Measurements from ENCODE around the gene SUPT3H.
"Not testable (repeated sequence)": the region's sequence is repeated elsewhere in the genome, so short reads cannot be mapped to it uniquely, and the experiment has no call there.

Gene SUPT3H

DNA sequence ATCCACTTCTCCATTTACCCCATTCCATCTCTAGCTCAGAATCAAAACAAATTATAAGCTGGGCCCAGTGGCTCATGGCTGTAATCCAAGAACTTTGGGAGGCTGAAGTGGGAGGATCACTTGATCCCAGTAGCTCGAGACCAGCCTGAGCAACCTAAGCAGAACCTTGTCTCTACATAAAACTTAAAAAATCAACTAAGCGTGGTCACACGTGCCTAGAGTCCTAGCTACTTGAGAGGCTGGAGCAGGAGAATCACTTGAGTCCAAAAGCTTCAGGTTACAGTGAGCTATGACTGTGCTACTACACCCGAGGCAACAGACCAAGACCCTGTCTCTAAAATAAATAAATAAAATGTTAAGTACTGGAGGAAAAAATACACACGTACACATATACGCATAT lies 124.3 kb downstream of the SUPT3H start:
- DNase-seq = no peak

DNA sequence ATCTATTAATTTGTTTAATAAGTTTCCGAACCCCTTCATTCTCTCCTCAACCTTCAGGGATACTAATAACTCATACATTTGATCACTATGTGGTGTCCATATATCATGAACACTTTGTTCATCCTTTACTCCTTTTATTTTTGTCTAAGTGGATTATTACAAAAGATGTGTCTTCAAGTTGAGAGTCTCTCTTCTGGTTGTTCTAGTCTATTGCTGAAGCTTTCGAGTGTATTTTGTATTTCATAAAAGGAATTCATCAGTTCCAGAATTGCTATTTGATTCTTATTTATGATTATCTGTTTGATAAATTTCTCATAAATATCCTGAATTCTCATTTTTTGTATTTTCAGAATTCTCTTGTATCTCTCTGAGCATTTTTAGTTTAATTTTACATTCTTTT lies 146.1 kb downstream of the SUPT3H start:
- no peak for DNase-seq

DNA sequence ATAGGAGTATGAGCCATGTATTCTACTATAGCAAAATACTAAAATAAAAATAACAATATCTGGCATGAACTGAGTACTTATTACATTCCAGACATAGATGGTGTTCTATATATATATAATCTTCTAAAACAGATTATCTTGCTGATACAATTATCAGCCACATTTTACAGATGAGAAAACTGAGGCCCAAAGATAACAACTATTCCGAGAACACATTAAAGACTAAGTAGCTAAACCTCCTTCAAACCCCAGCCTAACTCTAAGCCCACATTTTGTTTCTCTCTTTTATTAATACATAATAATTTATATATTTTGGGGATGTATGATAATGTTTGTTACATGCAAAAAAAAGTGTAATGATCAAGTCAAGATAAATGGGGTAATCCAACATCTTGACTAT lies 148.3 kb downstream of the SUPT3H start:
- DNase-seq = no peak

DNA sequence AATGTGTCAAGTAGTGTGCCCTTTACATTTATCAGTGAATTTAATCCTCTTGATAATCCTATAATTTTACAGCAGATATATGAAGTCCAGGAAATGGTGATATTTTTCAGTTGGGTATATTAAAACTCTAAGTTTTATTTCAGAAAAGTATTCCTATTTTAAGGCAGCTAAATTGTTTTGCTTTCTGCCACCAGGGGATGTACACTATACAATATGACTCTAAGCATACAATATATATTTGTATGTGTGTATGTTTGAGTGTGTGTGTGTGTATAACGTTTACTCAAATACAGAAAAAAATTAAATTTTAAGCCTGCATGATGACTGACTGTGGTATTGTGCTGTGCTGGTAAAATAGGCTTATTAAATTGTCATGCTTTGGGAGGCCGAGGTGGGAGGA lies 151.7 kb downstream of the SUPT3H start:
- DNase-seq = no peak

DNA sequence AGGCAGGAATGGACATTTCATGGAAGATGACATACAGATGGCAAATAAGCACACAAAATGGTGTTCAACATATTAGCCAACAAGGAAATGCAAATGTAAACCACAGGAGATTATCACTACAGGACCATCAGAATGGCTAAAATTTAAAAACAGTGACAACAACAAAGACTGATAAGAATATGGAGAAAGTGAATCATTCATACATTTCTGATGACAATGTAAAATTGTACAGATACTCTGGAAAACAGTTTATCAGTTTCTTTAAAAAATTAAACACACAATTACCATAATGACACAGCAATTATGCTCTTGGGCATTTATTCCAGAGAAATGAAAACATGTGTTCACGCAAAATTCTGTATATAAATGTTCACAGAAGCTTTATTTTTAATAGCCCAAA lies 155.4 kb downstream of the SUPT3H start:
- DNase-seq = no peak

DNA sequence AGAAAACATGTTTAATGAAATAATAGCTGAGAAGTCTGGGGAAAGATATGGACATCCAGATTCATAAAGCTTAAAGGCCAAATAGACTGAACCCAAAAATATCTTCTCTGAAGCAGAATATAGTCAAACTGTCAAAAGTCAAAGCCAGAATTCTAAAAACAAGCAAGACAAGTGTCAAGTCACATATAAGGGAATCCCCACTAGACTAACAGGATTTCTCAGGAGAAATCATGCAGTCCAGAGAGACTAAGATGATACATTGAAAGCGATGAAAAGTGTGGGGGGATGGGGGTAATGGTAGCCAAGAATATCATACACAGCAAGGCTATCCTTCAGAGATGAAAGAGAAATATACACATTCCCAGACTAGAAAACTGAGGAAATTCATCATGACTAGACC lies 162.0 kb downstream of the SUPT3H start:
- no peak for DNase-seq

DNA sequence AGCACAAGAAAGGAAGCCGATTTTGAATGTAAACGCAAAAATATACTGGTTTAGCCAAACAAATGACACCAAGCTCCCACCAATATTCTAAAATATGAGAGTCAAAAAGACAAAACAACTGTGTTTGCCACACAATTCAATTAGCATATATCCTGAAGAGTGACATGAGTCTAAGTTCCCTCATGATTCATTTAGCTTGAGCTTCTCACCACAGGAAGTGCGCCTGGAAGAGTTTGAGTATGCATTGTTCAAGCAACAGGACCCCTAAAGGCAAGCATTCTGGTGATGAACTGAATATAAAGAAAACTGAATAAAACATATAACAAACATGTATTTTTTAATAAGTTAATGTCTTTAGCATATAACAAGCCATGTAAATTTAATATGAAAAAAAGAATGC lies 164.8 kb downstream of the SUPT3H start:
- no peak for DNase-seq

DNA sequence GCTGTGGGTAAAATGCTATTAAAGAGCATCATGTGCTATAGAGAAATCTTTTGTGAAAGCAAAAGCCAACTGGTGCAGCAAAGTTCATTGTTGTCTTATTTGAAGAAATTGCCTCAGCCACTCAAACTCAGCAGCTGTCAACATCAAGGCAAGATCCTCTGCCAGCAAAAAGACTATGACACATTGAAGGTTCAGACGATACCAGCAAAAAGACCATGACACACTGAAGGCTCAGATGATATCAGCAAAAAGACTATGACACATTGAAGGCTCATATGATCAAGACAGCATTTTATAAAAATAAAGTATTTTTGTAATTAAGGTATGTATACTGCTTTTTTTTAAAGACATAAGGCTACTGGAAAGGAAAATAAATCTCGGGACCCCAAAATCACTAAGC lies 168.0 kb downstream of the SUPT3H start:
- DNase-seq = no peak

DNA sequence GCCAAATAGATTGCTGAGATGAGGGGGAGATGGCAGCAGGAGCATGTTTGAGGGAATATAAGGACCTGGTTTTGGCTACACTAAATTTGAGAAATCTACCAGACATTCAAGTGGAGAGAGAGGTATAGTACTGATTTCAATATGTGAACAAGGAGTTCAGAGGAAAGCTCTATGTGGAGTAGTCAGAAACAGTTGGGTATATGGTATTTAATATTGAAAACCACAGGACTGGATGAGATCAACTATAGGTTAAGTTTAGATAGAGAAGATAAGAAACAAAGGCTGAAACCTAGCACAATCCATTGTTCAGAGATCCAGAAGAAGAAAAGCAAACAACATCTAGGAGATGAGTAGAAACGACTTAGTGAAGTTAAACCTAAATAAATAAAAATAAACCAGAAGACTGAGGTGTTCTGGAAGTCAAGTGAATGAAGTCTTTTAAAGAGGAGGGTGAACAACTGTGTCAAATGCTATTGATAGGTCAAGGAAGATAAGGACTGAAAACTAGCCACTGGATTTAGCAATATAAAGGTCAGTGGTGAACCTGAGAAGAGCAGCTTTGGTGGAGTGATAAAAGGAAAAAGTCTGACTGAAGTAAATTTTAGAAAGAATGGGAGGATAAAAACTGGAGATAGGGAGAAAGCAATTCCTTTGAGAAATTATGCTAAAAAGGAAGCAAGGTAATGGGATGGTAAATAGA lies 170.8 kb downstream of the SUPT3H start:
- no peak for DNase-seq

DNA sequence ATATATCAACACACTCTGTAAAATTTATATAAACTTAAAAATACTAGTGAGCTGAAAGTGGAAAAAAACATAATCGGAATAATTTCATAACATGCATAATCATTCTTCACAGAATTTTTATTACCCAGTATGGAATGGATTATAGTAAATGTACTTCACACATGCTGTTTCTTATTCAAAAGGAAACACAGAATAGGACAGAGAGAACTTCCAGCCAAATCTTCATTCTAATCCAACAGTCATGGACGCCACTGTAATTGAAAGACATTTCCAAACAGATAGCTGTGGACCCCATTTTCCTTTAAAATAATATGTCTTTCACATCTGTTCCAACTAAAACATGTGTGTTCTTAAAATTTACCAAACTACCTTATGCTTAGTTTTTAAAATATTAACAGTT lies 176.2 kb downstream of the SUPT3H start:
- DNase-seq = no peak

DNA sequence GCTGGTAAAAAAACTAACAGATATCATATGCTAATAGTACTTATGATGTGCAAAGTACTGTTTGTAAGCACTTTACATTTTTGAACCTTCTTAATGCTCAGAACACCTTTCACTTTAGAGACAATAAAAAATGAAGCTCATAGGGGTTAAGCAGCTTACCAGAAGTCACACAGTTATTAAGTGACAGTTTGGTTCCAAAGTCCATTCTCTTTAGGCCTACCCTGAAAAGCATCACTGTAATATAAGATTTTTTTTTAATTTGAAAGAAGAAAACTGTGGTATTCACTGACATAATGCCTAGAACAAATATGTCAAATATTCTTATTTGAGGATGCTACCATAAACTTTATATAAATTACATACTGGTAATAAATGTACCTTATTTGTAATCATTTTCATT lies 177.2 kb downstream of the SUPT3H start:
- no peak for DNase-seq

DNA sequence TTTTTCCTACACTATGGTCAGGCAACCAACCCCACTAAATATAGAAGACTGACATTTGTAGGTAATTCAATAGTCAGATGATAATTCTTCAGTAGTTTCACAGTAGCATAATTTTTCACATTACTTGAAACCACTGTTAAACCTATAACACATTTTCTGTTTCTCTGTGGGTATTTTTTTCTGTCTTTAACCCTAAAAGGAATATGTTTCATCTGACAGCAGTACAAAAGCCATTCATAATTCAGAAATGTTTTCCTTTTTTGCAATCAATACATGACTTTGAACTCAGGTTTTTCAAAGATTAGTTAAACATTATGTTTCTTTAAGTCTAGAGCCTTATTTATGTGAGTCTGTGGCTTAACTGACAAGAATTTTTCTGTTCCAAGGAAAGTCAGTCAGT lies 178.2 kb downstream of the SUPT3H start:
- DNase-seq = no peak

DNA sequence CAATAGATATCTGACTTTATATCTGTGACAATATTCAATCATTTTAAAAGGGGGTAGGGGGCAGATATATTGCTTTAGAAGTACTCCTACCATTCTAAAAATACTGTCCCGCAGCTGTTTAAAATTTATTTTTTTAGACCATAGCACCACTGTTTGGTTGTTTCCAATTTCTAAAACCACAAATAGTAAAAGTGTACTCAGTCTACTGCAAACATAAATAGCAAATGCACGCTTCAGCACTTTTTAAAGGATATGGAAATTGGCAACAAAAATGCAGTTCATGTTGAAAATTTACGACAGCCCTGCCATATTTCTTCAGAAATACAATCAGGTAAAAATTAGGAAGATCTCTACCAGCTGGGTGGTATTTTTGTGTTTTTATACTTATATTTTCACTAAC lies 181.6 kb downstream of the SUPT3H start:
- no peak for DNase-seq

DNA sequence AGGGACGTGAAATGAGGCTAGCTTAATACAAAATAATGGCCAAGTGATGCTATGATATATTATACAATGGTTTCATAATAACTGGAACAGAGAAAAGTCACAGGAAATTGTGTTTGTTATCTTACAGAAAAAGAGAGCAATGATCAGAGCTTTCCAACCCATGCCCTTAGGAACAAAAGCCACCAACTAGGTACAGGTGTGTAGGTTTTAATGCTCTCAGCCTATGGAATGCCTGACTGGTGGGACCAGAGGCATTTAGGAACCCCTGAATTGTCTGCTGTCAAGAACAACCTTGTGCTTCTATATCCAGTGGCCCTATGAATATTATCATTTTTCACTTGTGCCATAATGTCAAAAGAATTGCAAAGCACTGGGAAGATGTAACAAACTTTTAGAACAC lies 182.6 kb downstream of the SUPT3H start:
- no peak for DNase-seq

DNA sequence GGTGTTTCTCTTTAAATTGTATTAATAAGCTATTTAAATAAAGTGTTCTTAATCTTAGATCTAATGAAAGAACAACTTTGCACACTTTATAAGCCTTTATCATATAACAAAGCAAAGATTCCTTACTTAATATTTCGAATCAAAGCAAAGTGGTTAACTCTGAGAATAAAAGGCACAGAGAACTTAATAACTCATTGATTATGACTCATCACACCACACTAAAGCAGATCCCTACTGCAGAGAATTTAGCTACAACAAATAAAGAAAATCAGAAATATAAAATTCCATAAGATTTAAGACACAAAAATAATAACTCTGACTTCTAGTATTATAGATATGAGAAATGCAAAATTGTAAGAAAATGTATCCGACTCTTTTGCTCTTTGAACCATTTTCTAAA lies 185.2 kb downstream of the SUPT3H start:
- no peak for DNase-seq

DNA sequence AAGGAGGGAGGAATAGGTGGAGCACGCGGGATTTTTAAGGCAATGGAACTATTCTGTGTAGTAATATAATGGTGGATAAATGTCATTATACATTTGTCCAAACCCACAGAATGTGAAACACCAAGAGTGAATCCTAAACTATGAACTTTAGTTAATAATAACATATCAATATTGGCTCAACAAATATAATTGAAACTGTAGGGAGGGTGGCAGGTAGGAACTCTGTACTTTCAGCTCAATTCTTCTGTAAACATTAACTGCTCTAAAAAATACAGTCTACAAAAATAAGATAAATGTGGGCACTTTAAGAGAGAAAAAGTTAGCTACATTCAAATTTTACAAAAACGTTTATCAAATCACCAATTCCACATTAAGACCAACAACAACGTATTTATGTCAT lies 186.3 kb downstream of the SUPT3H start:
- DNase-seq = no peak

DNA sequence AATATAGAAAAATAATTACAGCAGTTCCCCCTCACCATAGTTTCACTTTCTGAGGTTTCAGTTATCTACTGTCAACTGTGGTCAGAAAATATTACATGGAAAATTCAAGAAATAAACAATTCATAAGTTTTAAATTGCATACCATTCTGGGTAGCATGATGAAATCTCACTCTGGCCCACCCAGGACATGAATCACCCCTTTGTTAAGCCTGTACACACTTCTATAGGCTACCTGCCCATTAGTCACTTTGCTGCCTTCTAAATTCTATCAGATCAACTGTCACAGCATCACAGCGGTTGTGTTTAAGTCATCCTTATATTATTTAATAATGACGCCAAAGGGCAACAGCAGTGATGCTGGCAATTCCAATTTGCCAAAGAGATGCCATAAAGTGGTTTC lies 189.9 kb downstream of the SUPT3H start:
- no peak for DNase-seq

DNA sequence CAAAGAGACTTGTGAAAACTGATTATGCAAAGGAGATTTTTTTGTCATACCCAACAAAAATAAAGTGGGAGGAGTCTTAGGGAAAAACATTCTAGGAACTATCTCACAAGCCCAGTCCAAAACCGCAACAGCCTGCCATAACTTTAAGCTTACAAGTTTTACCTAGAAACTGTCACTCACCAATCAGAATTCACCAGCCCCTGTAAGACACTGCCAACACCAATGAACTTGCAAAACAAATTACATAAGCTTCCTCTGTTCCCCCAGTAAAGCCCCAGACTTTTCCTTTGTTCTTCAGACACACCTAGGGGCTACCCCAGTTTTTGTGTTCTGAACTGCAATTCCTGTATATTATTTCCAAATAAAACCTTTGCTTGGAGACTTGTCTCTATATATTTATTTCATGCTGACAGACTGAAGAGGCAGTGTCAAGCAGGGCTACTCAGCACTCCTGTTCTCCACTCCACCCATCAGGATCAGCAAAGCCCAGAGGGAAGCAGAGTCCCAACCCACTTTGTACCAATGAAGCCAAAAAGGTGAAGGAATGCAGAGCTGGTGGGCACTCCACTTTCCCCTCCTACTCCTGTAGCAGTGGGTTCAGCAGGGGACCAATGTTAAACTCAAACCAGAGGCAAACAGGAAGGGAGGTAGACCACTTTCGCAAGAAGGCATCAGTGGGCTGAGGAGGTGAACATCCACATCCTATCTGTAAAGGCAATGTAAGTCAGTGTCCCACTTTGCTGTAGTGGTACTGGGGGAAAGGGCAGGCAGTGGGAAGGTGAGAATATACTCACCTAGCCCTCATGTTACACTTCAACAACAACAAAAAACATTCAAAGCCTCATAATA lies 192.1 kb downstream of the SUPT3H start:
- no peak for DNase-seq

DNA sequence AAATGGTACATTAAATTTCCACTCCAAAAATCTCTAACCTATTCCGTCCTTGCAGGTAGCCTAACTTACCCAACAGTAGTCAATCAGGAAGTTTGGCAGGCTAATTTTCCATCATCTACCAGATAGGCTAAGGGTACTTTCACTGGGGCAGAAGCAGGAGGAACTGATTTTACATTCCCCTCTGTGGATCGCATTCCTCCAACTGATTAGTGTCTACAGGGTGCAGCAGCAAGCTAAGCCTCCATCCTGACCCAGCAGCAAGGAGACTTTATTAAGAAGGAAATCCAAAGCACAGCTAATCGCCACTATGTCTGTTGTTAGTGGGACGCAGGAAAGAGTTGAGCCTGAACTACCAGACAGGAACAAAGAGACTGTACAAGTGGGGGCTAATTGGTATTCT lies 192.8 kb downstream of the SUPT3H start:
- no peak for DNase-seq

DNA sequence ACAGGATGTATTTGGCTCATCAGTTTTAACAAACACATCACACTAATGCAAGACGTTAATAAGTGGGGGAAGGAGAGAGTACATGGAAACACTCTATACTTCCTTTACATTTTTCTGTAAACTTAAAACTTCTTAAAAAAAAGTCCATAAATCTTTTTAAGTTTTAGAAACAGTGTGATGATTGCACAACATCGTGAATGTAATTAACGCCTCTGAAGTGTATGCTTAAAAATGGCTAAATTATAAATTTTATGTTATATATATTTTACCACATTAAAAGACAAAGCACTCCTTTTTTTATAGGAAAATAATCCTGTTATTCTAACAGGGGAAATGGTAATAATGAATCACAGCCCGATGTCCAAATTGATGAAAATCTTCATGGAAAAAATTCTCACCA lies 193.7 kb downstream of the SUPT3H start:
- DNase-seq = no peak

DNA sequence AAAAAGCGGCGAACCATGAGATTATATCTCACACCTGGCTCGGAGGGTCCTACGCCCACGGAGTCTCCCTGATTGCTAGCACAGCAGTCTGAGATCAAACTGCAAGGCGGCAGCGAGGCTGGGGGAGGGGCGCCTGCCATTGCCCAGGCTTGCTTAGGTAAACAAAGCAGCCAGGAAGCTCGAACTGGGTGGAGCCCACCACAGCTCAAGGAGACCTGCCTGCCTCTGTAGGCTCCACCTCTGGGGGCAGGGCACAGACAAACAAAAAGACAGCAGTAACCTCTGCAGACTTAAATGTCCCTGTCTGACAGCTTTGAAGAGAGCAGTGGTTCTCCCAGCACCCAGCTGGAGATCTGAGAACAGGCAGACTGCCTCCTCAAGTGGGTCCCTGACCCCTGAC lies 201.4 kb downstream of the SUPT3H start:
- DNase-seq = not testable (repeated sequence)

DNA sequence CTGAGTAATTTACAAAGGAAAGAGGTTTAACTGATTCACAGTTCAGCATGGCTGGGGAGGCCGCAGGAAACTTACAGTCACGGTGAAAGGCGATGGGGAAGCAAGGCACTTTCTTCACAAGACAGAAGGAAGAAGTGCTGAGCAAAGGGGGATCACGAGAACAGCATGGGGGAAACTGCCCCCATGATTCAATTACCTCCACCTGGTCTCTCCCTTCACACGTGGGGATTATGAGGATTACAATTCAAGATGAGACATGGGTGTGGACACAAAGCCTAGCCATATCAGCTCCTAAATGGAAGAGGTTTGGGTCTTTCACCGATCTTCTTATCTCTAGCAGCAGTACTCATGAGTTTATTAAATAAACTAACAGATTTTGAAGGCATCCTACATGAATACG lies 202.5 kb downstream of the SUPT3H start:
- DNase-seq = no peak

DNA sequence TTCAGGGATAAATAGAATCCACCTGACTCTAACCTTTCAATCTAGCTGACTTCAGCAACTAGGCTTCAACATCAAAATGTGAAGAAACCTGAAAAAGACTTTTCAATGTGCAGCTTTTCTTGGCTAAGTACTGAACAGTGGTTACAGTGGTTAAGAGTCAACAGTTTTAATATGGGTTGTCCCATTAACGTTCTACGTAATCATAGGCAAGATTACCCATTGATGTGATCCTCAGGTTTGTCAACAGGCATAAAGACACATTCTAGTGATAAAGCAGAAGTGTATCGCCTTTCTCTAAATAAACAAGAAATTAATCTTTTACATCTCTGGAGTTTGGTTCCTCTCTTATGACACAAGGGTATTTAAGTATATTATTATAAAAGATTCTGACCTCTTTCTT lies 203.7 kb downstream of the SUPT3H start:
- no peak for DNase-seq

DNA sequence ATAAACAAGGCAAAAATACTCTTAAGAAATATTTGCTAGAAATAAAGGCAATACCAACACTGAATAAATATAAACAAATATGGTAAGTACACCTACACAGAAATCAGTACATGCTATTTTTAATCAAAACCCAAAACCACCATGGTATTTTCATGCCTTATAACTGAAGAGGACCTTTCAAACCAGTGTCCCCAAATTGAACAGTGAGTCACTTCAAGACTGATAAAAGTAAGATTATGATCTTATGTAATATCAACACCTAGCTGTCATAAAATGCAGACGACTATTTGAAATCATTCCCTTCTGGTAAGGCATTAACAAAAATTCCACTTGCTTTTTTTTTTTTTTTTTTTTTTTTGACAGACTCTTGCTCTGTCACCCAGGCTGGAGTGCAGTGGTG lies 206.4 kb downstream of the SUPT3H start:
- DNase-seq = no peak

DNA sequence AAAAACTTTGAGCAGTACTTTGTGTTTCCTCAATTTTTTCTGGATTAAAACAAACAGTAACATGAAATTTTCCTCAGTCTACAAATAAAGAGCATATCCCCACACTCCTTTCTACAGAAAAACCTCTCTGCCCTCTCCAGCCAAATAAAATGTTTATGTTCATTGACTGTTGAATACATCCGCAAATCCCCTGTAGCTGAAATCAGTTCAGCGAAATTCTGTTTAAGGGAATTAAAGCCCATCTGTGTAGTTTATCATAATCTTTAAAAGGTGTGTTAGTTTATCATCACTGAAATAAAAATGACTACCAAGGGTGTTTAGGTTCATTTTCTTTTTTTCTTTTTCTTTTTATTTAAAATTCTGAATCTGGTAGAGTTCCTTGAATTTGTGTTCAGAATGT lies 207.4 kb downstream of the SUPT3H start:
- no peak for DNase-seq
